GM12891 (cell line): ENCODE data around the gene SMAD1.

Experiments
- POLR2A ChIP-seq: IDR thresholded peaks from 2 replicates; pipeline ENCODE4 v1.6.1; 2011; ENCODE audit warnings: low read depth, low read length, control low read depth
- POLR2AphosphoS5 ChIP-seq: IDR thresholded peaks from 2 replicates; pipeline ENCODE4 v1.6.1; 2011; ENCODE audit warnings: low read depth, low read length, control low read depth

GRCh38 chr4:145533961-145534360, 52.3 kb downstream of the SMAD1 start:
- TF ChIP-seq POLR2A (no peak), POLR2AphosphoS5 (no peak)
